Aorta (tissue), 5 donors: Measurements from ENCODE around the gene PLEKHM1. TPM values are rescaled to one million over a fixed set of nuclear protein-coding genes. Genes with fewer than 3 reads are reported as not detected.
A peak's percentile ranks its signal among the peaks of the same experiment; 100 is the strongest.

Source experiments
- ATAC-seq: fragments of 200-7000 bp; cut with Tn5 transposase; one replicate; pipeline ENCODE4 v1.9.1; 2022; ENCODE audit warnings: moderate library complexity; ENCODE audit not compliant: low FRiP score
- DNase-seq, 2 donors: peaks; one replicate each; pipeline ENCODE4 v3.0.0-alpha.2; 2020
- H3K27ac ChIP-seq, 2 donors: one replicate each; pipeline ENCODE4 v1.5.1; 2013; ENCODE audit warnings: low read length in 2 of 2, mild to moderate bottlenecking in 2 of 2, moderate library complexity in 2 of 2, control low read depth in 1 of 2, inconsistent platforms in 1 of 2, low read depth in 1 of 2
- H3K27me3 ChIP-seq, 2 donors: one replicate each; pipeline ENCODE4 v1.6.1; 2013; ENCODE audit warnings: control low read depth in 1 of 2, low read length in 1 of 2, mild to moderate bottlenecking in 1 of 2, moderate library complexity in 1 of 2; ENCODE audit not compliant: insufficient read depth in 2 of 2, control insufficient read depth in 1 of 2
- H3K36me3 ChIP-seq, 2 donors: one replicate each; pipeline ENCODE4 v1.6.1; 2013; ENCODE audit warnings: control low read depth in 1 of 2, low read length in 1 of 2, mild to moderate bottlenecking in 1 of 2; ENCODE audit not compliant: insufficient read depth in 2 of 2, control insufficient read depth in 1 of 2
- H3K4me1 ChIP-seq, 2 donors: one replicate each; pipeline ENCODE4 v1.6.1; 2013; ENCODE audit warnings: low read length in 2 of 2, control low read depth in 1 of 2, mild to moderate bottlenecking in 1 of 2, moderate library complexity in 1 of 2; ENCODE audit not compliant: insufficient read depth in 2 of 2, control insufficient read depth in 1 of 2
- H3K4me3 ChIP-seq, 2 donors: one replicate each; pipeline ENCODE4 v1.5.1; 2013; ENCODE audit warnings: low read length in 2 of 2, control low read depth in 1 of 2, mild to moderate bottlenecking in 1 of 2
- H3K9me3 ChIP-seq: one replicate; pipeline ENCODE4 v1.6.1; 2013; ENCODE audit warnings: mild to moderate bottlenecking, low read length; ENCODE audit not compliant: control insufficient read depth
- WGBS, 2 donors: extraction: QIAGEN DNeasy Blood & Tissue Kit; methylation state at CpG; one replicate each; pipeline ENCODE4 v1.1.7; 2013; 5-methylcytosine and 5-hydroxymethylcytosine counted together
- intact Hi-C, 2 donors: fragments of 100-400 bp; cut with DNase I; formaldehyde crosslinking; loops; one replicate each; pipeline versions ENCODE4 v1.14.2 to v1.15.0; 2022
- polyA plus RNA-seq, 2 donors: library from polyadenylated mRNA; stranded (reverse); fragments of 200-250 nt; gene quantifications; one replicate each; pipeline ENCODE4 v1.2.3, GENCODE V29; 2013
- total RNA-seq, 2 donors: library from RNA; stranded (reverse); fragmentation: NEBNext Ultra II Directional; extraction: Animal tissue kit (Norgen Biotek cat#: 25700); gene quantifications; one replicate each; pipeline ENCODE4 v1.2.1, GENCODE V29; 2021
- donor health status: healthy with polysubstance abuse.
- donor health status: Bipolar disorder and iron deficiency.
- donor health status: DM: no; HTN: no; CAD: no.
- donor health status: DM: no; HTN: no; CAD: no.
- donor health status: DM: yes; HTN: yes; CAD: no.

PLEKHM1 gene
- total and polyA plus RNA-seq, 4 donors = 13.3 to 67.6 (median 34.6) TPM

- intact Hi-C loops = no loop called here
- no peak for ATAC-seq
- peak in 1 of 2 donors; percentile 40 for DNase-seq
- H3K4me3 ChIP-seq = no peak overlapping the region
- H3K9me3 ChIP-seq = no peaks in the 10 kb centered on the region
- no peaks in the 10 kb centered on the region for H3K36me3 ChIP-seq
- H3K27me3 ChIP-seq = no peaks in the 10 kb centered on the region
- H3K27ac ChIP-seq = no peak overlapping the region
- no peaks in the 10 kb centered on the region for H3K4me1 ChIP-seq
- 95% methylated on average over 10 of the region's 10 CpGs for WGBS, 2 donors
These were observed 86.5 kb downstream of the PLEKHM1 start for GRCh38 chr17:45403906-45404490.

GRCh38 chr17:45402916-45403315, 87.6 kb downstream of the PLEKHM1 start:
- ATAC-seq = no peak
- H3K4me1 ChIP-seq = no peaks in the 10 kb centered on the region
- H3K9me3 ChIP-seq = no peaks in the 10 kb centered on the region
- H3K27me3 ChIP-seq = no peaks in the 10 kb centered on the region
- no peak overlapping the region for H3K4me3 ChIP-seq
- no peak overlapping the region for H3K27ac ChIP-seq
- DNase-seq = peak in 1 of 2 donors; percentile 51
- intact Hi-C loops = no loop called here
- 87 to 96% methylated on average over 1 of the region's 1 CpG for WGBS, 2 donors
- no peaks in the 10 kb centered on the region for H3K36me3 ChIP-seq

GRCh38 chr17:45398800-45399199, 91.7 kb downstream of the PLEKHM1 start:
- H3K4me1 ChIP-seq = no peaks in the 10 kb centered on the region
- no peaks in the 10 kb centered on the region for H3K27me3 ChIP-seq
- H3K36me3 ChIP-seq = no peaks in the 10 kb centered on the region
- WGBS, 2 donors = 74 to 80% methylated on average over 5 of the region's 5 CpGs
- no peak overlapping the region for H3K4me3 ChIP-seq
- H3K27ac ChIP-seq = no peak overlapping the region
- intact Hi-C loops = no loop called here
- H3K9me3 ChIP-seq = no peaks in the 10 kb centered on the region
- no peak for DNase-seq
- no peak for ATAC-seq

- intact Hi-C loops = no loop called here
These were observed 92.7 kb downstream of the PLEKHM1 start for GRCh38 chr17:45397796-45398195.

GRCh38 chr17:45396496-45397205, 93.9 kb downstream of the PLEKHM1 start:
- no peak overlapping the region for H3K4me3 ChIP-seq
- no peak overlapping the region for H3K27ac ChIP-seq
- DNase-seq = no peak
- H3K4me1 ChIP-seq = no peaks in the 10 kb centered on the region
- intact Hi-C loops = no loop called here
- H3K36me3 ChIP-seq = no peaks in the 10 kb centered on the region
- WGBS, 2 donors = 89 to 93% methylated on average over 41 to 50 of the region's 50 CpGs
- ATAC-seq = no peak
- H3K27me3 ChIP-seq = no peaks in the 10 kb centered on the region
- H3K9me3 ChIP-seq = no peaks in the 10 kb centered on the region

More at GRCh38 chr17:45397796-45398195, 92.7 kb downstream of the PLEKHM1 start:
- WGBS, 2 donors = 88 to 92% methylated on average over 5 of the region's 5 CpGs
- Histone ChIP-seq H3K27ac (no peak overlapping the region), H3K9me3 (no peaks in the 10 kb centered on the region), H3K4me3 (no peak overlapping the region), H3K36me3 (no peaks in the 10 kb centered on the region), H3K27me3 (no peaks in the 10 kb centered on the region), H3K4me1 (no peaks in the 10 kb centered on the region)
- no peak for ATAC-seq
- DNase-seq = no peak

- WGBS, 2 donors = 57 to 61% methylated on average over 59 to 60 of the region's 60 CpGs
- intact Hi-C loops = no loop called here
- H3K27ac ChIP-seq = no peak overlapping the region
- ATAC-seq = peak; percentile 2
- no peak overlapping the region for H3K4me3 ChIP-seq
- H3K36me3 ChIP-seq = no peaks in the 10 kb centered on the region
- no peak for DNase-seq
- no peaks in the 10 kb centered on the region for H3K4me1 ChIP-seq
- H3K9me3 ChIP-seq = no peaks in the 10 kb centered on the region
- H3K27me3 ChIP-seq = no peaks in the 10 kb centered on the region
These were observed 94.7 kb downstream of the PLEKHM1 start for GRCh38 chr17:45395569-45396415.

GRCh38 chr17:45394913-45395568, 95.5 kb downstream of the PLEKHM1 start:
- intact Hi-C loops = no loop called here
- DNase-seq = peak in 1 of 2 donors; percentile 80

GRCh38 chr17:45394564-45394912, 96.0 kb downstream of the PLEKHM1 start:
- H3K4me3 ChIP-seq = no peak overlapping the region
- H3K9me3 ChIP-seq = no peaks in the 10 kb centered on the region
- intact Hi-C loops = no loop called here
- ATAC-seq (no peak), DNase-seq (no peak)
- no peaks in the 10 kb centered on the region for H3K27me3 ChIP-seq
- H3K4me1 ChIP-seq = no peaks in the 10 kb centered on the region
- 79 to 80% methylated on average over 4 of the region's 4 CpGs for WGBS, 2 donors
- H3K36me3 ChIP-seq = no peaks in the 10 kb centered on the region
- H3K27ac ChIP-seq = no peak overlapping the region

More at GRCh38 chr17:45394913-45395568, 95.5 kb downstream of the PLEKHM1 start:
- Histone ChIP-seq H3K4me1 (no peaks in the 10 kb centered on the region), H3K4me3 (no peak overlapping the region), H3K36me3 (no peaks in the 10 kb centered on the region), H3K27ac (no peak overlapping the region), H3K27me3 (no peaks in the 10 kb centered on the region), H3K9me3 (no peaks in the 10 kb centered on the region)
- peak; percentile 80 for ATAC-seq
- 5 to 6% methylated on average over 30 of the region's 30 CpGs for WGBS, 2 donors
